ENCODE measurements around the gene PTCRA.

The PTCRA gene

GRCh38 chr6:42960243-42961019 lies 44.6 kb downstream of the PTCRA start, which contains the start of gene GNMT:
Gene GNMT, plus strand, starts transcription at chr6:42960754. Its CDS starts 14 bp downstream, at chr6:42960768.
- TF ChIP-seq PAX5 (IDR thresholded peaks at IDR 0.05; ENCODE audit: insufficient read depth, low read length, severe bottlenecking) = no peak
- no peak for TF ChIP-seq POU2F2 (IDR thresholded peaks at IDR 0.05; ENCODE audit: low read depth, low read length)
- TF ChIP-seq SPI1 (IDR thresholded peaks at IDR 0.05; ENCODE audit: low read depth, low read length) = no peak
- no peak for TF ChIP-seq POLR2A (IDR thresholded peaks at IDR 0.05; ENCODE audit: low read depth, low read length)
- no peak for TF ChIP-seq POLR2AphosphoS5 (IDR thresholded peaks at IDR 0.05; ENCODE audit: low read depth, low read length)
- DNase-seq (ENCODE audit: insufficient read length, low spot score) (no peak), FAIRE-seq (peak; percentile 51)

- DNase-seq (ENCODE audit: insufficient read length, low spot score) = no peak
- FAIRE-seq = no peak
- TF ChIP-seq TAF1 (IDR thresholded peaks at IDR 0.05; ENCODE audit: low read depth, low read length) = no peak
- no peak for TF ChIP-seq POLR2A (IDR thresholded peaks at IDR 0.05; ENCODE audit: low read depth, low read length)
- no peak for TF ChIP-seq PAX5 (IDR thresholded peaks at IDR 0.05; ENCODE audit: insufficient read depth, low read length, severe bottlenecking)
- no peak for TF ChIP-seq SPI1 (IDR thresholded peaks at IDR 0.05; ENCODE audit: low read depth, low read length)
- TF ChIP-seq POU2F2 (IDR thresholded peaks at IDR 0.05; ENCODE audit: low read depth, low read length) = no peak
- TF ChIP-seq POLR2AphosphoS5 (IDR thresholded peaks at IDR 0.05; ENCODE audit: low read depth, low read length) = no peak
Measured at GRCh38 chr6:42961020-42961470, 45.2 kb downstream of the PTCRA start.

GRCh38 chr6:42962096-42962495 lies 46.2 kb downstream of the PTCRA start:
- DNase-seq (ENCODE audit: insufficient read length, low spot score) (no peak), FAIRE-seq (no peak)
- TF ChIP-seq TAF1 (IDR thresholded peaks at IDR 0.05; ENCODE audit: low read depth, low read length) = no peak
- TF ChIP-seq PAX5 (IDR thresholded peaks at IDR 0.05; ENCODE audit: insufficient read depth, low read length, severe bottlenecking) = no peak
- TF ChIP-seq SPI1 (IDR thresholded peaks at IDR 0.05; ENCODE audit: low read depth, low read length) = no peak
- TF ChIP-seq POU2F2 (IDR thresholded peaks at IDR 0.05; ENCODE audit: low read depth, low read length) = no peak
- TF ChIP-seq POLR2A (IDR thresholded peaks at IDR 0.05; ENCODE audit: low read depth, low read length) = no peak
- TF ChIP-seq POLR2AphosphoS5 (IDR thresholded peaks at IDR 0.05; ENCODE audit: low read depth, low read length) = no peak

- no peak for FAIRE-seq
- no peak for DNase-seq (ENCODE audit: insufficient read length, low spot score)
- no peak for TF ChIP-seq POLR2A (IDR thresholded peaks at IDR 0.05; ENCODE audit: low read depth, low read length)
- TF ChIP-seq TAF1 (IDR thresholded peaks at IDR 0.05; ENCODE audit: low read depth, low read length) = no peak
- TF ChIP-seq POU2F2 (IDR thresholded peaks at IDR 0.05; ENCODE audit: low read depth, low read length) = no peak
- TF ChIP-seq POLR2AphosphoS5 (IDR thresholded peaks at IDR 0.05; ENCODE audit: low read depth, low read length) = no peak
- TF ChIP-seq SPI1 (IDR thresholded peaks at IDR 0.05; ENCODE audit: low read depth, low read length) = no peak
- no peak for TF ChIP-seq PAX5 (IDR thresholded peaks at IDR 0.05; ENCODE audit: insufficient read depth, low read length, severe bottlenecking)
Measured at GRCh38 chr6:42962502-42963178, 46.8 kb downstream of the PTCRA start.

- no peak for DNase-seq (ENCODE audit: insufficient read length, low spot score)
- TF ChIP-seq POU2F2 (IDR thresholded peaks at IDR 0.05; ENCODE audit: low read depth, low read length) (no peak), SPI1 (IDR thresholded peaks at IDR 0.05; ENCODE audit: low read depth, low read length) (no peak), TAF1 (IDR thresholded peaks at IDR 0.05; ENCODE audit: low read depth, low read length) (no peak), PAX5 (IDR thresholded peaks at IDR 0.05; ENCODE audit: insufficient read depth, low read length, severe bottlenecking) (no peak), POLR2A (IDR thresholded peaks at IDR 0.05; ENCODE audit: low read depth, low read length) (no peak), POLR2AphosphoS5 (IDR thresholded peaks at IDR 0.05; ENCODE audit: low read depth, low read length) (no peak)
- peak; percentile 13 for FAIRE-seq
Measured at GRCh38 chr6:42963179-42963854, 47.5 kb downstream of the PTCRA start.

GRCh38 chr6:42963855-42964605 lies 48.2 kb downstream of the PTCRA start:
- no peak for DNase-seq (ENCODE audit: insufficient read length, low spot score)

GRCh38 chr6:42966571-42966970 lies 50.7 kb downstream of the PTCRA start:
- TF ChIP-seq POLR2AphosphoS5 (IDR thresholded peaks at IDR 0.05; ENCODE audit: low read depth, low read length) = no peak
- no peak for TF ChIP-seq POU2F2 (IDR thresholded peaks at IDR 0.05; ENCODE audit: low read depth, low read length)
- DNase-seq (ENCODE audit: insufficient read length, low spot score) (no peak), FAIRE-seq (no peak)

More at GRCh38 chr6:42963855-42964605, 48.2 kb downstream of the PTCRA start:
- FAIRE-seq = no peak
- no peak for TF ChIP-seq POLR2AphosphoS5 (IDR thresholded peaks at IDR 0.05; ENCODE audit: low read depth, low read length)
- no peak for TF ChIP-seq PAX5 (IDR thresholded peaks at IDR 0.05; ENCODE audit: insufficient read depth, low read length, severe bottlenecking)
- TF ChIP-seq TAF1 (IDR thresholded peaks at IDR 0.05; ENCODE audit: low read depth, low read length) = no peak
- no peak for TF ChIP-seq POLR2A (IDR thresholded peaks at IDR 0.05; ENCODE audit: low read depth, low read length)
- TF ChIP-seq SPI1 (IDR thresholded peaks at IDR 0.05; ENCODE audit: low read depth, low read length) = no peak
- TF ChIP-seq POU2F2 (IDR thresholded peaks at IDR 0.05; ENCODE audit: low read depth, low read length) = no peak

GRCh38 chr6:42967228-42967627 lies 51.4 kb downstream of the PTCRA start:
- FAIRE-seq (no peak), DNase-seq (ENCODE audit: insufficient read length, low spot score) (no peak)
- TF ChIP-seq TAF1 (IDR thresholded peaks at IDR 0.05; ENCODE audit: low read depth, low read length) (no peak), PAX5 (IDR thresholded peaks at IDR 0.05; ENCODE audit: insufficient read depth, low read length, severe bottlenecking) (no peak), POLR2AphosphoS5 (IDR thresholded peaks at IDR 0.05; ENCODE audit: low read depth, low read length) (no peak), POLR2A (IDR thresholded peaks at IDR 0.05; ENCODE audit: low read depth, low read length) (no peak), POU2F2 (IDR thresholded peaks at IDR 0.05; ENCODE audit: low read depth, low read length) (no peak), SPI1 (IDR thresholded peaks at IDR 0.05; ENCODE audit: low read depth, low read length) (no peak)

All from GM12891 (cell line).